ENCODE measurements around the gene DDX1. TPM values are rescaled to one million over a fixed set of nuclear protein-coding genes. Genes with fewer than 3 reads are reported as not detected.
A peak's percentile ranks its signal among the peaks of the same experiment; 100 is the strongest.

DDX1 gene
- total and polyA plus RNA-seq, 8 donors: 74.2 to 153 (median 126) TPM

- no peaks in the 10 kb centered on the region for H3K9me3 ChIP-seq
- H3K27ac ChIP-seq: no peak overlapping the region
- no peak for ATAC-seq
- no peaks in the 10 kb centered on the region for H3K36me3 ChIP-seq
- intact Hi-C loops (cut with DNase I): no loop called here
- no peak overlapping the region for H3K4me3 ChIP-seq
- TF ChIP-seq CTCF (IDR thresholded peaks at IDR 0.05): no peak
- no peaks in the 10 kb centered on the region for H3K27me3 ChIP-seq
- no peaks in the 10 kb centered on the region for H3K4me1 ChIP-seq
- no peak for DNase-seq
Measured at GRCh38 chr2:15584316-15584715, 7.4 kb upstream of the DDX1 start.

GRCh38 chr2:15584767-15585469 is 6.8 kb upstream of the DDX1 start:
- no peak for DNase-seq
- intact Hi-C loops (cut with DNase I): no loop called here
- no peak for TF ChIP-seq CTCF (IDR thresholded peaks at IDR 0.05)
- no peaks in the 10 kb centered on the region for H3K27me3 ChIP-seq
- no peaks in the 10 kb centered on the region for H3K36me3 ChIP-seq
- no peak overlapping the region for H3K27ac ChIP-seq
- H3K4me3 ChIP-seq: no peak overlapping the region
- no peak for ATAC-seq
- no peaks in the 10 kb centered on the region for H3K4me1 ChIP-seq
- H3K9me3 ChIP-seq: no peaks in the 10 kb centered on the region

DNA sequence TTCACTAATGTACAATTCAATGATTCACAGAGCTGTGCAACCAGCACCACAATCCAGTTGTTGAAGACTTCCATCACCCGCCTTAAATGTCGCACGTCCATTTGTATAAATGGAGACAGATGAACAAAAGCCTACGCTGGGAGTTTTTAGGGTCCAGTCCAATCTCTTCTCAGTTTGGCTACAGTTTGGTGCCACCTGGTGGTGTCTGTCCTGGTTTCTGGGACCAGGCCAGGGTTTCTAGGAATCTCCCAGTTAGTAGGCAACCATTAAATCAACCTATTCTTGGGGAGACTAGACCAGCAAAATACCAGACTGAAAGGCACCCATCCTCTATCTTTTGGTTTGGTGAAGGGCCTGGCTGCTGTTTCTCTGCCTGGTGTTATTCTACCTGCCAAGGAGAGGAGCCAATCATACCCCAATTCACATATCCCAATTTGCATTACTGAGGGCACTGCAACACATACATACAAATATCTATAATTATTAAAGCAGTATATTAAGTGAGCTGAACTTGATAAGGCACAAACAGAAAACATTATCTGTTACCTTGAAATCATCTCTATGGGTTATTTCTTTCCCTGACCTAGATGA is 3.2 kb upstream of the DDX1 start:
- ATAC-seq: no peak
- Histone ChIP-seq H3K4me3 (no peak overlapping the region), H3K9me3 (no peaks in the 10 kb centered on the region), H3K36me3 (no peaks in the 10 kb centered on the region), H3K27me3 (no peaks in the 10 kb centered on the region), H3K27ac (no peak overlapping the region), H3K4me1 (peaks cover 7 to 17% of the 10 kb centered on the region in 2 donors)
- TF ChIP-seq CTCF (IDR thresholded peaks at IDR 0.05): peak in 1 of 2 donors; percentile 33
- intact Hi-C loops (cut with DNase I): no loop called here
- DNase-seq: peak in 1 of 4 donors; percentile 43

GRCh38 chr2:15591373-15591691 is 336 bp upstream of the DDX1 start:
- Histone ChIP-seq H3K36me3 (peaks cover 0 to 12% of the 10 kb centered on the region in 2 donors), H3K27me3 (no peaks in the 10 kb centered on the region), H3K9me3 (no peaks in the 10 kb centered on the region), H3K4me1 (peaks cover 7 to 30% of the 10 kb centered on the region in 2 donors), H3K4me3 (peak overlapping the region; percentile 70 to 87), H3K27ac (peak overlapping the region; percentile 87 to 94)
- no peak for ATAC-seq
- no peak for TF ChIP-seq CTCF (IDR thresholded peaks at IDR 0.05)
- no peak for DNase-seq
- intact Hi-C loops (cut with DNase I): no loop called here

- Histone ChIP-seq H3K27ac (no peak overlapping the region), H3K27me3 (no peaks in the 10 kb centered on the region), H3K4me3 (peak overlapping the region in 1 of 2 donors; percentile 70), H3K4me1 (peaks cover 7 to 30% of the 10 kb centered on the region in 2 donors), H3K36me3 (peaks cover 0 to 32% of the 10 kb centered on the region in 2 donors), H3K9me3 (no peaks in the 10 kb centered on the region)
- DNase-seq (no peak), ATAC-seq (no peak)
- intact Hi-C loops (cut with DNase I): no loop called here
- no peak for TF ChIP-seq CTCF (IDR thresholded peaks at IDR 0.05)
Measured at GRCh38 chr2:15593327-15593705, 1.6 kb downstream of the DDX1 start.

All from left lung (tissue), 10 donors.